Liver (tissue), 9 donors: ENCODE measurements around the gene IL9. TPM values are rescaled to one million over a fixed set of nuclear protein-coding genes. Genes with fewer than 3 reads are reported as not detected.

Source experiments
- DNase-seq: peaks from one replicate; pipeline ENCODE4 v3.0.0-alpha.2; 2017; ENCODE audit warnings: low spot score
- H3K27ac ChIP-seq, 2 donors: one replicate each; pipeline ENCODE4 v1.7.0; 2013; ENCODE audit warnings: inconsistent platforms in 2 of 2, low read length in 2 of 2, control low read depth in 1 of 2, low read depth in 1 of 2, mild to moderate bottlenecking in 1 of 2
- H3K27me3 ChIP-seq, 4 donors: one replicate each; pipeline versions ENCODE4 v1.6.1 to v1.7.0; 2013; ENCODE audit warnings: low read length in 3 of 4, inconsistent platforms in 1 of 4, mild to moderate bottlenecking in 1 of 4, moderate library complexity in 1 of 4; ENCODE audit not compliant: control insufficient read depth in 4 of 4, insufficient read depth in 4 of 4
- H3K36me3 ChIP-seq, 4 donors: one replicate each; pipeline versions ENCODE4 v1.6.1 to v1.7.0; 2013; ENCODE audit warnings: low read length in 3 of 4, mild to moderate bottlenecking in 3 of 4, low read depth in 1 of 4, moderate library complexity in 1 of 4; ENCODE audit not compliant: control insufficient read depth in 4 of 4, insufficient read depth in 3 of 4
- H3K4me1 ChIP-seq, 4 donors: one replicate each; pipeline versions ENCODE4 v1.6.1 to v1.7.0; 2013; ENCODE audit warnings: low read length in 3 of 4, mild to moderate bottlenecking in 3 of 4, moderate library complexity in 1 of 4; ENCODE audit not compliant: control insufficient read depth in 4 of 4, insufficient read depth in 4 of 4
- H3K4me3 ChIP-seq, 3 donors: one replicate each; pipeline versions ENCODE4 v1.6.1 to v1.7.0; 2013; ENCODE audit warnings: low read length in 3 of 3, control low read depth in 1 of 3, low read depth in 1 of 3, mild to moderate bottlenecking in 1 of 3
- H3K9ac ChIP-seq, 2 donors: one replicate each; pipeline ENCODE4 v1.7.0; 2013; ENCODE audit warnings: low read length in 2 of 2, mild to moderate bottlenecking in 2 of 2, moderate library complexity in 2 of 2, control low read depth in 1 of 2, low read depth in 1 of 2
- H3K9me3 ChIP-seq, 4 donors: one replicate each; pipeline versions ENCODE4 v1.6.1 to v1.7.0; 2013; ENCODE audit warnings: low read length in 3 of 4; ENCODE audit not compliant: control insufficient read depth in 4 of 4
- EGR1 ChIP-seq, 2 donors: IDR thresholded peaks; 2 replicates each; pipeline ENCODE4 v1.6.1; 2016 to 2018; ENCODE audit warnings: antibody characterized with exemption in 2 of 2, low read depth in 2 of 2
- HNF4A ChIP-seq, 2 donors: conservative IDR thresholded peaks; 2 replicates each; pipeline ENCODE4 v1.6.1; 2016; ENCODE audit warnings: antibody characterized with exemption in 2 of 2, mild to moderate bottlenecking in 2 of 2
- JUND ChIP-seq, 2 donors: IDR thresholded peaks; 2 replicates each; pipeline ENCODE4 v1.6.1; 2016; ENCODE audit warnings: antibody characterized with exemption in 2 of 2
- RAD21 ChIP-seq, 2 donors: IDR thresholded peaks; 2 replicates each; pipeline ENCODE4 v1.6.1; 2016; ENCODE audit warnings: antibody characterized with exemption in 2 of 2, mild to moderate bottlenecking in 2 of 2
- RXRA ChIP-seq, 2 donors: IDR thresholded peaks; 2 replicates each; pipeline ENCODE4 v1.6.1; 2017 to 2018; ENCODE audit warnings: antibody characterized with exemption in 2 of 2, mild to moderate bottlenecking in 1 of 2
- SP1 ChIP-seq: IDR thresholded peaks from 2 replicates; pipeline ENCODE4 v1.6.1; 2018; ENCODE audit warnings: antibody characterized with exemption, mild to moderate bottlenecking
- TAF1 ChIP-seq: conservative IDR thresholded peaks from 2 replicates; pipeline ENCODE4 v1.6.1; 2016; ENCODE audit warnings: antibody characterized with exemption, mild to moderate bottlenecking
- YY1 ChIP-seq: IDR thresholded peaks from 2 replicates; pipeline ENCODE4 v1.6.1; 2016; ENCODE audit warnings: antibody characterized with exemption, mild to moderate bottlenecking
- WGBS: extraction: QIAGEN DNeasy Blood & Tissue Kit; methylation state at CpG from one replicate; pipeline ENCODE4 v1.1.7; 2013; 5-methylcytosine and 5-hydroxymethylcytosine counted together
- polyA plus RNA-seq, 2 donors: library from polyadenylated mRNA; stranded (reverse) in 1 of 2; unstranded in 1 of 2; fragments of 200-250 nt in 1 of 2; fragments of >200 nt in 1 of 2; fragmentation: Nextera tagmentation in 1 of 2; extraction: Ambion mirVana in 1 of 2; gene quantifications; one replicate each; pipeline versions ENCODE4 v1.2.1 to v1.2.3, GENCODE V29; 2013 to 2015
- total RNA-seq, 2 donors: library from RNA; depleted of rRNA; stranded (reverse); fragments of >200 nt; gene quantifications; one replicate each; pipeline ENCODE4 v1.2.3, GENCODE V29; 2014
- TF ChIP-seq, protein P1 (sequence below): IDR thresholded peaks from 2 replicates; pipeline ENCODE4 v1.6.1; 2016; ENCODE audit warnings: antibody characterized with exemption, mild to moderate bottlenecking
- donor health status: healthy.
- donor health status: healthy.
- donor health status: healthy.
- donor health status: healthy.
- donor health status: healthy.

Gene IL9
- total and polyA plus RNA-seq, 4 donors = not detected

DNA sequence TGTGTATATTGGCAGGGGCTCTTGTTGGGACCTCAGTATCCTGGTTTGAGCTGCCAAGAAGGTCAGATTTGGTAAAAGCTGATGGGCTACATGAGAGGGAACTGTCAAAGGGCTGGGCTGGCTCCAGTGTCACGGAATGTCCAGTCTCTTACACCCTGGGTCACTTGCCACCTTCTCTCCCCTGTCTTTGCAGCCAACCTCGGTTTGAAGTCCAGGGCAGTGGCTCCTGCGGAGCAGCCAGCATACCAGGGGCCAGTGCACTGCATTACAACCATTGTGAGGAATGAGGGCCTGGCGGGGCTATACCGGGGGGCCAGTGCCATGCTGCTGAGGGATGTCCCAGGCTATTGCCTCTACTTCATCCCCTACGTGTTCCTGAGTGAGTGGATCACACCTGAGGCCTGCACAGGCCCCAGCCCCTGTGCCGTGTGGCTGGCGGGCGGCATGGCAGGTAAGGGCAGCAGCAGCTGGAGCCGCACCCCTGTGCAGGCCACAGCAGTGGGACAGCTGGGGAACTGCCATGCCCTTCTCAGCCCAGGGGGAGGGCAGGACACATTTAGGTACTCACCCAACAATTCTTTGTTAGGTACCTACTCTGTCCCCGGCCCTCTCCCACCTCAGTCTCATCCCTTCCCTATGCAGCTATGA, 24.2 kb downstream of the IL9 start (continued):
- TF ChIP-seq, protein P1, sequence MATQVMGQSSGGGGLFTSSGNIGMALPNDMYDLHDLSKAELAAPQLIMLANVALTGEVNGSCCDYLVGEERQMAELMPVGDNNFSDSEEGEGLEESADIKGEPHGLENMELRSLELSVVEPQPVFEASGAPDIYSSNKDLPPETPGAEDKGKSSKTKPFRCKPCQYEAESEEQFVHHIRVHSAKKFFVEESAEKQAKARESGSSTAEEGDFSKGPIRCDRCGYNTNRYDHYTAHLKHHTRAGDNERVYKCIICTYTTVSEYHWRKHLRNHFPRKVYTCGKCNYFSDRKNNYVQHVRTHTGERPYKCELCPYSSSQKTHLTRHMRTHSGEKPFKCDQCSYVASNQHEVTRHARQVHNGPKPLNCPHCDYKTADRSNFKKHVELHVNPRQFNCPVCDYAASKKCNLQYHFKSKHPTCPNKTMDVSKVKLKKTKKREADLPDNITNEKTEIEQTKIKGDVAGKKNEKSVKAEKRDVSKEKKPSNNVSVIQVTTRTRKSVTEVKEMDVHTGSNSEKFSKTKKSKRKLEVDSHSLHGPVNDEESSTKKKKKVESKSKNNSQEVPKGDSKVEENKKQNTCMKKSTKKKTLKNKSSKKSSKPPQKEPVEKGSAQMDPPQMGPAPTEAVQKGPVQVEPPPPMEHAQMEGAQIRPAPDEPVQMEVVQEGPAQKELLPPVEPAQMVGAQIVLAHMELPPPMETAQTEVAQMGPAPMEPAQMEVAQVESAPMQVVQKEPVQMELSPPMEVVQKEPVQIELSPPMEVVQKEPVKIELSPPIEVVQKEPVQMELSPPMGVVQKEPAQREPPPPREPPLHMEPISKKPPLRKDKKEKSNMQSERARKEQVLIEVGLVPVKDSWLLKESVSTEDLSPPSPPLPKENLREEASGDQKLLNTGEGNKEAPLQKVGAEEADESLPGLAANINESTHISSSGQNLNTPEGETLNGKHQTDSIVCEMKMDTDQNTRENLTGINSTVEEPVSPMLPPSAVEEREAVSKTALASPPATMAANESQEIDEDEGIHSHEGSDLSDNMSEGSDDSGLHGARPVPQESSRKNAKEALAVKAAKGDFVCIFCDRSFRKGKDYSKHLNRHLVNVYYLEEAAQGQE = no peak
- no peak for TF ChIP-seq JUND (IDR thresholded peaks at IDR 0.05)

DNA sequence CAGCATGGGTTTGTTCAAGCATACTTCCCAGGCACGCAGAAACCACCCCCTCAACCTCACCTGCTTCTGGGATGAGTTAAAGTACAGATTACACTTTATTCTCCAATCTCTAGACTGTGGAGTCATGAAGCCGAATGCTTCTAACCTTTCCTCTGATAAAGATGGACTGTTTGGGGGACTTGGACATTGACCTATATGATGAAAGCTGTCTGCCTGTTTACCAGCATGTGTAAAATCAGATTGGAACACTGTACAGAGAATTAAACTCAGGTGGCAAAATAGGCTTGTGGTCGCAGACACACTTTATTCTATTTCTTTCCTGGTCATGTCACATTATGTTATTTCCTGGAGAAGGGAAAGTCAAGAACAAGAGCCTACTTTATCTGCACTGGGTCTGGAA, 25.7 kb downstream of the IL9 start:
- H3K9me3 ChIP-seq = no peaks in the 10 kb centered on the region
- H3K27ac ChIP-seq = no peak overlapping the region
- H3K4me3 ChIP-seq = no peak overlapping the region
- no peak for TF ChIP-seq RXRA (IDR thresholded peaks at IDR 0.05)
- peak in 1 of 2 donors; percentile 27 for TF ChIP-seq HNF4A (conservative IDR thresholded peaks at IDR 0.05)
- DNase-seq = no peak
- H3K36me3 ChIP-seq = no peaks in the 10 kb centered on the region
- 59% methylated on average over 3 of the region's 3 CpGs for WGBS
- no peaks in the 10 kb centered on the region for H3K27me3 ChIP-seq
- H3K4me1 ChIP-seq = no peaks in the 10 kb centered on the region
- H3K9ac ChIP-seq = no peak overlapping the region

DNA sequence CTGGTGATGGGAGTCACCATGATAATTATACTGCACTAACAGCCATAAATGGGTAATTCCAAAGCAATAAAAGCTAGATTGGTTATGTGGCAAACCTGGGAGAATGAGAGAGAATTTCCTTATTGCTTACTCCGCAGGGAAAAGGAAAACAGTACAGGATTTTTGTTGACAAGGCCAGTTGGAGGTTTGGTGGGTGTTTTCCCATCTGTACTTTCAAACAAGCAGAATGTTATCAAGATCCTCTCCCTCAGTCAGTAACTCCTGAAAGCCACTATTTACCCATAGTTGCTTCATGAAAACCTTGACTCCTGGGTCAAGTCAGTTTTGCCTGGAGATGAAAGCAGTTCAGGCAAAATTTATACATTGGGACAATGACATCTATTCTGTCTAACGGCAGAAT, 26.4 kb downstream of the IL9 start:
- DNase-seq = no peak
- 56% methylated on average over 2 of the region's 2 CpGs for WGBS

More for the DNA sequence above, 26.4 kb downstream of the IL9 start:
- Histone ChIP-seq H3K9ac (no peak overlapping the region), H3K36me3 (no peaks in the 10 kb centered on the region), H3K9me3 (peaks cover 0 to 1% (median 0%) of the 10 kb centered on the region in 4 donors), H3K27me3 (no peaks in the 10 kb centered on the region), H3K4me1 (no peaks in the 10 kb centered on the region), H3K27ac (no peak overlapping the region), H3K4me3 (no peak overlapping the region)
- no peak for TF ChIP-seq SP1
- no peak for TF ChIP-seq TAF1
- no peak for TF ChIP-seq JUND (IDR thresholded peaks at IDR 0.05)
- no peak for TF ChIP-seq YY1
- TF ChIP-seq RAD21 (IDR thresholded peaks at IDR 0.05) = no peak
- TF ChIP-seq RXRA (IDR thresholded peaks at IDR 0.05) = no peak
- TF ChIP-seq, protein P1 = no peak
- no peak for TF ChIP-seq EGR1 (IDR thresholded peaks at IDR 0.05; ENCODE audit: low read depth in 2 of 2)
